ENCODE results near the gene OPN4. TPM values are rescaled to one million over a fixed set of nuclear protein-coding genes. Genes with fewer than 3 reads are reported as not detected.

OPN4 gene
- total and polyA plus RNA-seq, 2 of the 13 experiments (the other 11 are each of a cell fraction or from before 2014, with no cell fraction given) = not detected

DNA sequence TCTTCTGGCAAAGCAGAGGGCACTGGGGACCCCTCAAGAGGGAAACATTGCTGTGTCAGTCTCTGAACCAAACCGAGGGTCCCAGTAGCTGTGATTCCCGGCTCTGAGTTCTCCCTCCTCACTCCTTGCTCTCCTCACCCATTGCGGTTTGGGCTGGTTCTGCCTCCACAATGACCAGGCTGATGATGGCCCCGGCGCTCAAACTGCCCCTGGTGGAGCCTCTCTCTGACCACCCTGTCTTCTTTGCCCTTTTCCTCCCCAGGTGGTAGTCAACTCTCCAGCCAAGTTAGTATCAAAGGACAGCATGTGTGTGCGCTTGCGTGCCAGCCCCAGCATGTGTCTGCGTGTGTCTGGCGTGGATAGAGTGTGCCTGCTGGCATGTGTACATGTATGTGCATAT is 31.1 kb downstream of the OPN4 start:
- POLR2A ChIA-PET = no interaction called here
- H3K36me3 ChIP-seq (replicated peaks in 1 of 2; ENCODE audit: control insufficient read depth in 1 of 2, insufficient read depth in 2 of 2, low read length in 2 of 2) = no peaks in the 10 kb centered on the region
- no peak for ATAC-seq

More for the DNA sequence above, 31.1 kb downstream of the OPN4 start:
- Histone ChIP-seq H3K27me3 (ENCODE audit: control insufficient read depth in 1 of 2, insufficient read depth in 2 of 2, low read length in 2 of 2) (peaks cover 10 to 51% of the 10 kb centered on the region in 2 experiments; a peak in 4 of 5 replicates), H2AFZ (ENCODE audit: low read length) (no peak overlapping the region), H3K4me2 (ENCODE audit: low read depth, low read length) (no peak overlapping the region), H3K9me3 (ENCODE audit: low read length) (no peaks in the 10 kb centered on the region), H3K4me3 (replicated peaks in 1 of 3; ENCODE audit: insufficient read depth in 1 of 3, low read depth in 2 of 3, low read length in 3 of 3) (no peak overlapping the region), H3K4me1 (ENCODE audit: insufficient read depth, low read length) (no peaks in the 10 kb centered on the region), H3K27ac (ENCODE audit: extremely low read length, insufficient read depth, low read length) (no peak overlapping the region), H3K9ac (ENCODE audit: insufficient read depth, low read depth, low read length) (no peak overlapping the region), H3K79me2 (ENCODE audit: insufficient read depth, low read length) (no peaks in the 10 kb centered on the region), H4K20me1 (ENCODE audit: insufficient read depth, low read length) (no peaks in the 10 kb centered on the region)
- WGBS (ENCODE audit: low lambda C conversion rate) = 54% methylated on average over 8 of the region's 9 CpGs
- FAIRE-seq (no peak), DNase-seq (ENCODE audit: low spot score) (no peak)
- no TSS peak for BruUV-seq (replicated peaks)
- in situ Hi-C loops (cut with HindIII; ENCODE audit: extremely low pct_ligation_motif_present, low pct_unique_long_range_greater_than_20kb) = no loop called here
- TF ChIP-seq ZNF672 (CRISPR knock-in tag; IDR thresholded peaks at IDR 0.05) (no peak), NFKB2 (CRISPR knock-in tag; IDR thresholded peaks at IDR 0.05; ENCODE audit: borderline replicate concordance) (no peak), ZFAT (CRISPR knock-in tag; conservative IDR thresholded peaks at IDR 0.05) (no peak), EED (CRISPR knock-in tag; IDR thresholded peaks at IDR 0.05) (no peak), RFX3 (CRISPR knock-in tag; IDR thresholded peaks at IDR 0.05) (no peak), NAIF1 (CRISPR knock-in tag; IDR thresholded peaks at IDR 0.05; ENCODE audit: borderline replicate concordance) (no peak)
- TF ChIP-seq, protein P1, sequence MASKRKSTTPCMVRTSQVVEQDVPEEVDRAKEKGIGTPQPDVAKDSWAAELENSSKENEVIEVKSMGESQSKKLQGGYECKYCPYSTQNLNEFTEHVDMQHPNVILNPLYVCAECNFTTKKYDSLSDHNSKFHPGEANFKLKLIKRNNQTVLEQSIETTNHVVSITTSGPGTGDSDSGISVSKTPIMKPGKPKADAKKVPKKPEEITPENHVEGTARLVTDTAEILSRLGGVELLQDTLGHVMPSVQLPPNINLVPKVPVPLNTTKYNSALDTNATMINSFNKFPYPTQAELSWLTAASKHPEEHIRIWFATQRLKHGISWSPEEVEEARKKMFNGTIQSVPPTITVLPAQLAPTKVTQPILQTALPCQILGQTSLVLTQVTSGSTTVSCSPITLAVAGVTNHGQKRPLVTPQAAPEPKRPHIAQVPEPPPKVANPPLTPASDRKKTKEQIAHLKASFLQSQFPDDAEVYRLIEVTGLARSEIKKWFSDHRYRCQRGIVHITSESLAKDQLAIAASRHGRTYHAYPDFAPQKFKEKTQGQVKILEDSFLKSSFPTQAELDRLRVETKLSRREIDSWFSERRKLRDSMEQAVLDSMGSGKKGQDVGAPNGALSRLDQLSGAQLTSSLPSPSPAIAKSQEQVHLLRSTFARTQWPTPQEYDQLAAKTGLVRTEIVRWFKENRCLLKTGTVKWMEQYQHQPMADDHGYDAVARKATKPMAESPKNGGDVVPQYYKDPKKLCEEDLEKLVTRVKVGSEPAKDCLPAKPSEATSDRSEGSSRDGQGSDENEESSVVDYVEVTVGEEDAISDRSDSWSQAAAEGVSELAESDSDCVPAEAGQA (IDR thresholded peaks at IDR 0.05; ENCODE audit: low read depth) = no peak
- TF ChIP-seq, protein P1 (CRISPR knock-in tag; IDR thresholded peaks at IDR 0.05; ENCODE audit: borderline replicate concordance) = no peak
- intact Hi-C loops (cut with micrococcal nuclease; ENCODE audit: unreplicated experiment) = no loop called here
- CTCF ChIA-PET (ENCODE audit: low intra/inter-chr PET ratio, low total read pairs) = no interaction called here
